CD4-positive, alpha-beta T cell treated with Interleukin-1 beta for 1 hour (primary cell): ENCODE data around the gene MAZ.
A peak's percentile ranks its signal among the peaks of the same experiment; 100 is the strongest.
"Not testable (repeated sequence)": the region's sequence is repeated elsewhere in the genome, so short reads cannot be mapped to it uniquely, and the experiment has no call there.

Experiments used
- DNase-seq, 2 donors: peaks; one replicate each; pipeline ENCODE4 v3.0.0-alpha.2; 2020 to 2022

The MAZ gene

DNA sequence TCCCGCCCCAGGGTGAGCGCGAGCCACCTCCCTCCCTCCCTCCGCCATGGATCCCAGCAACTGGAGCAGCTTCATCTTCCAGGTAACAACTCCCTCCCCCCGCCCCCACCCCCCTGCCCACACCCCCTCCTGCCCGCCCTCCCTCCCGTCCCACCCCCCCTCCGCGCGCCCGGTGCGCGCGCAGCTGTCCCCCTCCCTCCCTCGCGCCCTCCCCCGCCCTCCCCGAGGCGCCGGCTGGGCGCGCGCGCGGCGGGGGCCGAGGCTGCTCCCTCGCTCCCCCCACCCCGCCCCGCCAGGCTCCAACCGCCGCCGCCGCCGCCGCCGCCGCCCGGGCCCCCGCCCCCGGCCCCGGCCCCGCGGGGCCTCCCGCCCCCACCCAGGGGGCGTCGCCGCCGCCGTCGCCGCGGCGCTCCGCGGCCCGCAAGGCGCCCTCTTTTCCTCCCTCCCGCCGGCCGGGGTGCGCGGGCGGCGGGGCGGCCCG lies at the start of gene MAZ:
Gene MAZ (plus strand): TSS at position 431 of the 481 bp plus-strand sequence. CDS start 173 bp downstream, outside the sequence.
- DNase-seq = peak in 1 of 2 donors; percentile 79

DNA sequence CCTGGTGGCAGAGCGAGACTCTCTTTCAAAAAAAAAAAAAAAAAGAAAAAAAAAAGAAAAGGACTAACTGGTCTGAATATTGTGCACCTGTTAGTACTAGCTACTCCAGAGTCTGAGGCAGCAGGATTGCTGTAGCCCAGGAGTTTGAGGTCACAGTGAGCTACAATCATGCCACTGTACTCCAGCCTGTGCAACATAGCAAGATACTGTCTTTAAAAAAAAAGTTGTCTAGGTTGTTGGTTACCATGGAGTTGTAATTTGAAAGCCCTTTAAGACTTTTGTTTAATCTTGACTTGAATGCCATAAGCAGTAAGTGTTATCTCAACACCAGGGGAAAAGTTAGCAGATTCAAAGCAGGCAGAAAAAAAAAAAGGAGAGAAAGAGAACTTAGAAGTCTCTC lies 49.7 kb upstream of the MAZ start:
- DNase-seq = peak in 1 of 2 donors; percentile 40

GRCh38 chr16:29757086-29757485 lies 49.2 kb upstream of the MAZ start:
- DNase-seq = not testable (repeated sequence)

DNA sequence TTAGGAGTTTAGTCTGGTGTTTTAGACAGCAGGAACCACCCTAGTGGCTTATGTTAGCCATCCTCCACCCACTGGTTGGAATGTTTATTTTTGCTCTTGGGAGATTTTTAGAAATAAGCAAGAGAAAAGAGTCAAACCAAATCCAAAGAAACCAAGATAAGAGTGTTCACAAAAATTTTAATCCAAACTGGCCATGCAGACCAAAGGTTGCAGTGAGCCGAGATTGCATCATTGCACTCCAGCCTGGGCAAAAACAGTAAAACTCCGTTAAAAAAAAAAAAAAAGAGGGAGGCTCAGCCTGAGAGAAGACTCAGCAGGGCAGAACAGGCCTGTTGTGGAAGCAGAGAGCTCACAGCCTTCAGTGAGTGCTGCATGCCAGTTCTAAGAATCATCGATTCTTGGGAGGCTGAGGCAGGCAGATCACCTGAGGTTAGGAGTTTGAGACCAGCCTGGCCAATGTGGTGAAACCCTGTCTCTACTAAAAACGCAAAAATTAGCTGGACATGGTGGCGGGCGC lies 48.3 kb upstream of the MAZ start:
- no peak for DNase-seq

- no peak for DNase-seq
Observed at GRCh38 chr16:29760567-29761279, 45.6 kb upstream of the MAZ start.

GRCh38 chr16:29761280-29761651 lies 45.1 kb upstream of the MAZ start:
- DNase-seq = not testable (repeated sequence)

DNA sequence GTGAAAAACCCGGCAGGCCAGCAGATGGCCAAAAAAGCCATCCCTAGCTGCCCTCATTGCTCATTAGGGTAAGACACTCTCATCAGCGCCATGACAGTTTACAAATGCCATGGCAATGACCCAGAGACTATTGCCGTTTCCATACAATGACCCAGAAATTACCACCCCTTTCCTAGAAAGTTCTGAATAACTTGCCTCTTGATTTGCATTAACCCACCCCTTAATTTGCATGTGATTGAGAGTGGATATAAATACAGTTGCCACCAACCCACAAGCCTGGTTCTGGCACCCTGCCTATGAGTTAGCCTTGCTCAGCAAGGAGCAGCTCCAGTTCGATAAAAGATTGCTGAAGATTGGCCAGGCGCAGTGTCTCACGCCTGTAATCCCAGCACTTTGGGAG lies 44.4 kb upstream of the MAZ start:
- DNase-seq = no peak

GRCh38 chr16:29763326-29763725 lies 43.0 kb upstream of the MAZ start:
- DNase-seq = no peak

- DNase-seq = no peak
Observed at GRCh38 chr16:29765167-29766032, 40.9 kb upstream of the MAZ start.

GRCh38 chr16:29766571-29766970 lies 39.8 kb upstream of the MAZ start:
- no peak for DNase-seq

DNA sequence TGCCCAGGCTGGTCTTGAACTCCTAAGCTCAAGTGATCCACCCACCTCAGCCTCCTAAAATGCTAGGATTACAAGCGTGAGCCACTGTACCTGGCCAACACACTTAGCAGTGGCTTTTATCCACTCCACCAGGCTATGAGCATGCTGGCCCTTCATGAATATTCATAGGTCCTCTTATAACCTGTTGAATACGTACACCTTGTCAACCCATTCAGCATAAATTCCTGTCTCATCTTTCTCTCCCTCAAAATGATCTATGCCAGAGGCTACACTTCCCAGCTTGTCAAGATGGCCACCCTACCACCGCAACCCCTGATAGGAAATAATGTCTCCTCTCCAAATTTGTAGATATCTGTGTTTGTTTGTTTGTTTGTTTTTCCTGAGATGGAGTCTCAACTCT lies 39.3 kb upstream of the MAZ start:
- DNase-seq = no peak

GRCh38 chr16:29769507-29769906 lies 36.8 kb upstream of the MAZ start:
- no peak for DNase-seq

DNA sequence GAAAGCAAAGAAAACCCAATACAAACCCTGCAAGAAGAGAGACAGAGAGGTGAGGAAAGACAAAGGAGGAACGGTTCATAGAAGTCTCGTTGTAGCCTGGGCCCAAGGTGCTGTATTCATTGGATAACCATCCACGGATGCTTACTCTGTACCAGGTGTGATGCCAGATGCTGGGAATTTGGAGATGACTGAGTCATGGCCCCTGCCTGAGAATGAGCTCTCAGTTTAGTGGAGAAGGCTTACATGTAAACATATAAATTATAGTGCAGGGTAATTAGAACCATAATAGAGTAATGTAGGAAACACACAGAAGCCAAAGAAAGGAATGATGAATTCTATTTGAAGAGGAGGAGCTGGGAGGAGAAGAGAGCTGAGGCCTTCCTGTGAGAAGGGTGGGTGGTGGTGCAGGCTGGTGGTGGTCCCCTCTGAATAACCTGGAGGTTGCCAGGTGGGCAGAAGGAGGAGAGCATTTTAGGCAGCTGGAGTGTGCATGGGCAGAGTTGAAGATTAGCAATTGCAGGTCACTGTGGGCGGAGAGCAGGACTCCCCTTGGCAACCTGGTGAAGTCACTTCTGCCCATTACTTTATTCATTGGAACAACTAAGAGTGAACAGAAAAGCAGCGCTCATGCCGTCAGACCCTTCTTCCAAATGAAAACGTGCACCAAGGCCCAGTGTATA lies 35.9 kb upstream of the MAZ start:
- no peak for DNase-seq

DNA sequence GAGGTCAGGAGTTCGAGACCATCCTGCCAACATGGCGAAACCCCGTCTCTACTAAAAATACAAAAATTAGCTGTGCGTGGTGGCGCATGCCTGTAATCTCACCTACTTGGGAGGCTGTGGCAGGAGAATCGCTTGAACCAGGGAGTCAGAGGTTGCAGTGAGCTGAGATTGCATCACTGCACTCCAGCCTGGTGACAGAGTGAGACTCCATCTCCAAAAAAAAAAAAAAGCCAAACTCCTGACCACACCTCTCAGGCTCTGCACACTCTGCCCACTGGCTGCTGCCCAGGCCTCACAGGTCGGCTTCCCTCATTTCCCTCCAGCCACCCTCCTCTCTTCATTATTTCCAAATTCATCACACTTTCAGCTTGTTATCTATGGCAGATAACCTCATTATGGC lies 34.0 kb upstream of the MAZ start:
- DNase-seq = not testable (repeated sequence)

DNA sequence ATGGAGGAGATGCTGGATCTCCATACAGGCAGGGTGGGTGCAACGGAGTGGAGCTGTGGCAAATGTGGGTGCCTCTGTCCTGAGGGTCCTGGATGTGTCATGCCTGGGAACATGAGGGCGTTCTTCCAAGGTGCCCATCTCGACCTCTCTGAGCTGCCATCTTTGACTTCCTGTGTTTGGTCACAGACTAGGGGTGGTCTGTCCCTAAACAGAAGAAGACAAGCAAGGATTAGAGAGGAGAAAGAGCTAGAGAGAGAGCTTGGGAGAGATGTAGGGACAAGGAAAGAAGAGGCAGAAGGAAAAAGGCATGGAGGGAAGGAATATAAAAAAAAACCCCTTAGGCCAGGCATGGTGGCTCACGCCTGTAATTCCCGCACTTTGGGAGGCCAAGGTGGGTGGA lies 31.6 kb upstream of the MAZ start:
- DNase-seq = no peak

DNA sequence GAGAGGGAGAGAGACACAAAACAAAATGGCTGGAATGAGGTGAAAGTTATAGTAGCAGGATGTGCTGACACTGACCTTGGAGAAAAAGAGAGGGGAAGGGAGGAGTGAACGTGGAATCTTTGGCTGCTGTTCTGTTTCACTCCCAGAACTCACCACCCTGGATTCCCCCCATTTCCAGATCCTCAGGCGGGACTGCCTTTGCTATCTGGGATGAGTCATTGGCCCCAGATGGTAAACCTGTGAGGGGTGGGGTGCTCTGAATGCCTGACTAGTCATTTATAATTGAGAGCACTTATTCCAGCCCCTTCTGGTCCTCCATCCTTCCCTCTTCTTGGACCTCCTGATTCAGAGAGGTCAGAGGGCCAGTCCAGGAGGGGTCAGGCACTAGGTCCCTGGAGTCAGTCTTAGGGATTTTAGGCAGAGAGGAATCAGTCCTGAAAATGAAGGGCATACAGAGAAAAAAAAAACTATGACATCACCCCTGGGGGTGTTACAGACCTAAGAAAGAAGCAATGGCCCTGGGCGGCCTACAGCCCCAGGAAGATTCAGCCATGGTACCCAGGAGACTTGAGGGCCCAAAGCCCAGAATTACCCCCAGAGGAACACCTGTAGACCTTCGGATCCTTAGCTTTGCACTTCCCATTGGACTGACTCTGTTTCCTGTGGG lies 30.5 kb upstream of the MAZ start:
- DNase-seq = no peak

DNA sequence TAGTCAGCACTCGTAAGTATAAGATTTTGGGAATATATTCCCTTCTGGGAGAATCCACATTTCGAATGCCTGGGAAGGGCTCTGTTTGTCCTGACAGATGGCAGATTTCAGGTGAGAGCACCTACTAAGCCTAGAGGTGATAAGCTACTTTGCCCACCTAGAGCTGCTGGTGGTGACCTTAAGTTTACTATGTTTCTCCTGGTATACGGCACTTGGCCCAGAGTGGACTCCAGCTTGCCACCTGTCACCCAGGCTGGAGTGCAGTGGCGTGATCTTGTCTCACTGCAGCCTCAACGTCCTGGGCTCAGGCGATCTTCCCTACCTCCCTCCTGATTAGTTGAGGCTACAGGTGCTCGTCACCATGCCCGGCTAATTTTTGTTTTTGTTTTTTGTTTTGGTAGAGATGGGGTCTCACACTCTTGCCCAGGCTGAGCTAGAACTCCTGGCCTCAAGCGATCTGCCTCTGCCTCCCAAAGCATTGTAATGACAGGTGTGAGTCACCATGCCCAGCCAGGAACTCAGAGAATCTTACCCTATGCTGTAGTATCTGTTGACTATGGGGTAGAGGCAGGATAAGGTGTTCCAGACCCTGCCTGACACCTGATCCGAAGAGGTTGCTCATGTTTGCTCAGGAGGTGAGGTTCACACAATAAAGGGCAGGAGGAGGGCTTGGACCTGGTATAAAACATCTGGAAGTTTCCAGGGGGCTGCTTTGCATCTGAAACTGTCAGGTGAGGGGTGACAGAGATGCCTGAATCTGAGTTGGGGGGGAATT lies 28.6 kb upstream of the MAZ start, which contains the start of gene ZG16:
Gene ZG16 (plus strand): TSS at position 681 of the 775 bp plus-strand sequence. CDS start 1,011 bp downstream, outside the sequence.
- DNase-seq = no peak

DNA sequence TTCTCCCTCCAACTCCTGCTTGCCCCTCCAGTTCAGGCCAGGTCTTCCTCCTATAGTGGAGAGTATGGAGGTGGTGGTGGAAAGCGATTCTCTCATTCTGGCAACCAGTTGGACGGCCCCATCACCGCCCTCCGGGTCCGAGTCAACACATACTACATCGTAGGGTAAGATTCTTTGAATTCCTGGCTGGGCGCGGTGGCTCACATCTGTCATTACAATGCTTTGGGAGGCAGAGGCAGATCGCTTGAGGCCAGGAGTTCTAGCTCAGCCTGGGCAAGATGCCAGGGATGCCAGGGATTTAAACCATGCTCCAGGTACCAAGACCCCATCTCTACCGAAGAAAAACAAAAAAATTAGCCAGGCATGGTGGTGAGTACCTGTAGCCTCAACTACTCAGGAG lies 26.9 kb upstream of the MAZ start:
- no peak for DNase-seq

GRCh38 chr16:29783094-29783953 lies 23.0 kb upstream of the MAZ start:
- not testable (repeated sequence) for DNase-seq

DNA sequence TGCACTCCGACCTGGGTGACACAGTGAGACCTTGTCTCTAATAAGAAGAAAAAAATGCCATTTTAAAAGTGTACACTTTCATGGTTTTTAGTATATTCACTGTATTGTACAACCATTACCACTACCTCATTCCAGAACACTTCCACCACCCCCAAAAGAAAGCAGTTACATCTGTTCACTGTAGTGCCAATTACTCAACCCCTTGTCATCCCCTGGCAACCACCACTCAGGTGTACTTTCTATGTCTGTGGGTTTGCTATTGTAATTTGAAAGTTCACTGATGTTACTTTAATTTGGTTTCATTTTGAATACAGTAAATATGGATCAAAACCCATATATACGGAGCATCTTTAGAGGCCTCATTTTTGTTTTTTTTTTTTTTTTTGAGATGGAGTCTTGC lies 22.2 kb upstream of the MAZ start:
- DNase-seq = peak in 1 of 2 donors; percentile 18
